ENCODE measurements around the gene THSD7A. TPM values are rescaled to one million over a fixed set of nuclear protein-coding genes. Genes with fewer than 3 reads are reported as not detected.

THSD7A gene
- total RNA-seq, 1 donor from 2014 or later: 14.3 TPM

DNA sequence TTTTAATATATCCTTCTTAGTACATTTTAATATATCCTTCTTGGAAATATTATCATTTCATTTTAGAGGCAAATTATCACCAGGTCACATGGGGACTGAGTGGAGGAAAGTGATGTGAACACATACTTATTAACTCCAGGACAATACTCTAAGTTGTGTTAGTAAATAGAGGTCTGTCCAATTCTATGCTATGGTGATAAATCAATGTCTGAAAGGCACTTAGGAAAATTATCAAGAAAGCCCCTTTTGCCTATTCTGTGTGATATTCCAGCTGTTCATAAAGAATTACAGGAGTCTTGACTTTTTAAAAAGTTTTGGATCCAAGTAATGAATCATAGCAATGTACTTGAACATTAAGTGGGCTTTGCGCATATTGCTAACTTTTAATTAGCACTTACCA is 88.5 kb downstream of the THSD7A start:
- Mint-ChIP-seq H3K36me3 (no peaks in the 10 kb centered on the region), H3K4me3 (no peak overlapping the region), H3K27ac (no peak overlapping the region), H3K4me1 (ENCODE audit: unreplicated experiment) (peaks cover 12% of the 10 kb centered on the region), H3K27me3 (peaks cover 8% of the 10 kb centered on the region), H3K9me3 (no peaks in the 10 kb centered on the region)
- no peak for DNase-seq (ENCODE audit: extremely low spot score, unreplicated experiment)
- TF ChIP-seq, protein P1, sequence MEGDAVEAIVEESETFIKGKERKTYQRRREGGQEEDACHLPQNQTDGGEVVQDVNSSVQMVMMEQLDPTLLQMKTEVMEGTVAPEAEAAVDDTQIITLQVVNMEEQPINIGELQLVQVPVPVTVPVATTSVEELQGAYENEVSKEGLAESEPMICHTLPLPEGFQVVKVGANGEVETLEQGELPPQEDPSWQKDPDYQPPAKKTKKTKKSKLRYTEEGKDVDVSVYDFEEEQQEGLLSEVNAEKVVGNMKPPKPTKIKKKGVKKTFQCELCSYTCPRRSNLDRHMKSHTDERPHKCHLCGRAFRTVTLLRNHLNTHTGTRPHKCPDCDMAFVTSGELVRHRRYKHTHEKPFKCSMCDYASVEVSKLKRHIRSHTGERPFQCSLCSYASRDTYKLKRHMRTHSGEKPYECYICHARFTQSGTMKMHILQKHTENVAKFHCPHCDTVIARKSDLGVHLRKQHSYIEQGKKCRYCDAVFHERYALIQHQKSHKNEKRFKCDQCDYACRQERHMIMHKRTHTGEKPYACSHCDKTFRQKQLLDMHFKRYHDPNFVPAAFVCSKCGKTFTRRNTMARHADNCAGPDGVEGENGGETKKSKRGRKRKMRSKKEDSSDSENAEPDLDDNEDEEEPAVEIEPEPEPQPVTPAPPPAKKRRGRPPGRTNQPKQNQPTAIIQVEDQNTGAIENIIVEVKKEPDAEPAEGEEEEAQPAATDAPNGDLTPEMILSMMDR (conservative IDR thresholded peaks at IDR 0.05): no peak

DNA sequence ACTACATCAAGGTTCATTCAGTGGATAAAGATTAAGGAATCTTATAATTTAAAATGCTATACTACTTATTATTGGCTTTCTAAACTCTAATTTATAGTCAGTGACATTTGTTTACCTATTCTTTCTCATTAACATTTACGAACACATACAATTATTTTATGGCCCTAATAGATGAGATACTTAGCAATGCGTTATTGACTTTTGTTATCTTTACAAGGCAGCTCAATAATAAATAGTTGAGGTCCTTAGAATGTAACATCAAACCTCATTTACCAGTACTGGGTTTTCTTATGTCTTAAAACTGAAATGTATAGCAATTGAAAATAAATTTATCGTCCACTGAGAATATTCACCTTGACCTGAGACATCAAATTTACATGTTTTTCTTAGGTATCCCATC is 89.0 kb downstream of the THSD7A start:
- Mint-ChIP-seq H3K4me1 (ENCODE audit: unreplicated experiment) (peaks cover 12% of the 10 kb centered on the region), H3K4me3 (no peak overlapping the region), H3K9me3 (no peaks in the 10 kb centered on the region), H3K27ac (no peak overlapping the region), H3K27me3 (peaks cover 11% of the 10 kb centered on the region), H3K36me3 (no peaks in the 10 kb centered on the region)
- TF ChIP-seq, protein P1 (conservative IDR thresholded peaks at IDR 0.05): no peak
- DNase-seq (ENCODE audit: extremely low spot score, unreplicated experiment): no peak

DNA sequence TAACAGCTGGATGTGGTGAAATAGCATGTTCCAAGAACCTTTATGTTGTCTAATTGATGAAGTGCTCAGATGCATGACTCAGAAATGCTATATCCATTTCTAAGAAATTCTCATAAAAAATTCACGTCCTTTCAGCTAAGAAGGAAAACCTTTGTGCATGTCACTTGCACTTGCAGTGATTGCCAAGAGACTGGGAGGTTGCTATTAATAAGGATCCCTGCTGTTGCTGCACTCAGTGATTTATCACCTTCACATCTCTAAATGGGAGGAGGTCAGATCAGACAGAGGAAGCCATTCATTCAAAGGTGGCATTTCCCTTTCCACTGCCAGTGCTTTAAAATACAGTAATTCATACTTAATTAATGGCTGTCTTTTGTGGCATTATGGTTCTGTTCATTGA is 89.5 kb downstream of the THSD7A start:
- TF ChIP-seq, protein P1 (conservative IDR thresholded peaks at IDR 0.05): no peak
- Mint-ChIP-seq H3K27me3 (peaks cover 11% of the 10 kb centered on the region), H3K9me3 (no peaks in the 10 kb centered on the region), H3K4me3 (no peak overlapping the region), H3K36me3 (no peaks in the 10 kb centered on the region), H3K4me1 (ENCODE audit: unreplicated experiment) (peaks cover 12% of the 10 kb centered on the region), H3K27ac (no peak overlapping the region)
- no peak for DNase-seq (ENCODE audit: extremely low spot score, unreplicated experiment)

DNA sequence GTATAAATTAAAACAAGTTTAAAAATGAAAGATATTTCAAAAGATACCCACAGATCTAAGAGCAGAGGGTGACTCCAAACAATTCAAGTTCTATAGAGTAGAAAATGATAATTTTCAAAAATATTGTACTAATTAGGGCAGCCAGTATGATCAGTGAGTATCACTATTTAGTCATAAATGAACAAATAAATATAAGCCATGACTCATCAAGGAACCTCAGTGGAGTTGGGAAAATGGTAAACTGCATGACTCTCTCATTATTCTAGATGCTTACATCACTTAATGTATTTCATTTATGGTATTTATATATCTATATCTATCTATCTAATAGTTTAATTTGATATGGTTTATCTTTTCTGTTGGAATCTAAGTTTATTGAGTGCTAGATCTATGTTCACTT is 94.3 kb downstream of the THSD7A start:
- H3K9me3 Mint-ChIP-seq: no peaks in the 10 kb centered on the region
- TF ChIP-seq, protein P1 (conservative IDR thresholded peaks at IDR 0.05): no peak
- no peak for DNase-seq (ENCODE audit: extremely low spot score, unreplicated experiment)
- no peaks in the 10 kb centered on the region for H3K36me3 Mint-ChIP-seq
- H3K4me1 Mint-ChIP-seq (ENCODE audit: unreplicated experiment): peaks cover 9% of the 10 kb centered on the region
- no peak overlapping the region for H3K4me3 Mint-ChIP-seq
- H3K27me3 Mint-ChIP-seq: peaks cover 11% of the 10 kb centered on the region
- no peak overlapping the region for H3K27ac Mint-ChIP-seq

DNA sequence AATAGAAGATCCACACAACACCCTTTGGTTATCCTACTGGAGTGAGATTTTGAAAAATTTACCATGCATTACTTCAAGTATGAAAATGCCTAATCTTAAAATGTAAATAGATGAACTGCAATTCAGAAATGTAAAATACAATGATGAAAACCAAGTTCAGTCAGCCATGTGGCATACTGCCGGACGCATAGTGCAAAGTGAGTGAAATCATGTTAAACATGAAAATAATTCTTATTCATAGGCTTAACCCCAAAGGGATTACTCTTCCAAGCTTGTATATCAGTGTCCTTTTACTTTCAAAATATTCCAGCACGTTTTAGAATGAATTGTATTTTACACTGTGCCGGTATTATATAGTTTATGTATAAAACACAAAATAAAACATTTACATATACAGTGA is 99.8 kb downstream of the THSD7A start:
- no peaks in the 10 kb centered on the region for H3K27me3 Mint-ChIP-seq
- no peaks in the 10 kb centered on the region for H3K9me3 Mint-ChIP-seq
- H3K36me3 Mint-ChIP-seq: no peaks in the 10 kb centered on the region
- no peak overlapping the region for H3K4me3 Mint-ChIP-seq
- no peak overlapping the region for H3K27ac Mint-ChIP-seq
- no peak for DNase-seq (ENCODE audit: extremely low spot score, unreplicated experiment)
- TF ChIP-seq, protein P1 (conservative IDR thresholded peaks at IDR 0.05): no peak
- peaks cover 2% of the 10 kb centered on the region for H3K4me1 Mint-ChIP-seq (ENCODE audit: unreplicated experiment)

DNA sequence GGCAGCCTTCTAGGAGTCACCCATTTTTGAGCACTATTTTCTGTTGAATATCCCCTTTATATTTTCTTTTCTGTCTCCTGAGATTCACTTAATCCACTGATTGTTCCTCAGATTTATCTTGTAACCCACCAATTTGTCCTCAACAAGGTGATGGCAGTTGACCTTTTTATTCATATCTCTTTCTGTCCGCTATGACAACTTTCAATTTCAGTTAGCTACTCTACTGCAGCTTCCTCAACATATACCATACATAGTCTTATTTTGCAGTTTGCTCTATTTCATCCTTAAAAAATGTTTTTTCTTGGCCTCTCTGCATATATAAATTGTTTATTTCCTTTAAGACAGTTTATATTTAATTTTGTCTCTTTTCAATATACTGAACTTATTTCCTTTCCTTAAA is 101.3 kb downstream of the THSD7A start:
- Mint-ChIP-seq H3K9me3 (no peaks in the 10 kb centered on the region), H3K4me3 (no peak overlapping the region), H3K27ac (no peak overlapping the region), H3K36me3 (no peaks in the 10 kb centered on the region), H3K27me3 (no peaks in the 10 kb centered on the region), H3K4me1 (ENCODE audit: unreplicated experiment) (peaks cover 11% of the 10 kb centered on the region)
- TF ChIP-seq, protein P1 (conservative IDR thresholded peaks at IDR 0.05): no peak
- no peak for DNase-seq (ENCODE audit: extremely low spot score, unreplicated experiment)

Data from type B pancreatic cell (in vitro differentiated cells).